Measurements from ENCODE around the gene UNKL.

Gene UNKL

DNA sequence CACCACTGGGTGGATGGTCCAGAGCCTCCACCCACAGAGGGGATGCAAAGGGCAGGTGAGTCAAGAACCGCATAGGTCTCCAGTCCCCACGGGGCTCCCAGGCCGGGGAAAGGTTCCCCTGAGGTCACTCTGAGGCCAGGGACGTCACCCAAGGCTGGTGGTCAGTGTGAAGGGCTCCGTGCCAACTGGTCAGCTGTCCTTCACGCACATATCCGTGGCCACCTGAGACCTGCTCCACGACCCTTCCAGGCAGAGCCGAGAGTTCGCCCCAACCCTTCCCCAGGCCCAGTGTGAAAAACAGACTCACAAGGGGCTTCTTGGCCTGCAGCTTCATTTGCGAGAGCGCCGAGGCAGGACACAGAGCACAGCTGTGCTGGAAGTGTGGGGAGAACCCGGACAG, 65.6 kb downstream of the UNKL start:
- in situ Hi-C loops (cut with MboI; ENCODE audit: low pct_unique_long_range_greater_than_20kb, low sequenced_read_pairs, unreplicated experiment), result no loop called here
- no peak for DNase-seq (ENCODE audit: low spot score)
- TF ChIP-seq, protein P1, sequence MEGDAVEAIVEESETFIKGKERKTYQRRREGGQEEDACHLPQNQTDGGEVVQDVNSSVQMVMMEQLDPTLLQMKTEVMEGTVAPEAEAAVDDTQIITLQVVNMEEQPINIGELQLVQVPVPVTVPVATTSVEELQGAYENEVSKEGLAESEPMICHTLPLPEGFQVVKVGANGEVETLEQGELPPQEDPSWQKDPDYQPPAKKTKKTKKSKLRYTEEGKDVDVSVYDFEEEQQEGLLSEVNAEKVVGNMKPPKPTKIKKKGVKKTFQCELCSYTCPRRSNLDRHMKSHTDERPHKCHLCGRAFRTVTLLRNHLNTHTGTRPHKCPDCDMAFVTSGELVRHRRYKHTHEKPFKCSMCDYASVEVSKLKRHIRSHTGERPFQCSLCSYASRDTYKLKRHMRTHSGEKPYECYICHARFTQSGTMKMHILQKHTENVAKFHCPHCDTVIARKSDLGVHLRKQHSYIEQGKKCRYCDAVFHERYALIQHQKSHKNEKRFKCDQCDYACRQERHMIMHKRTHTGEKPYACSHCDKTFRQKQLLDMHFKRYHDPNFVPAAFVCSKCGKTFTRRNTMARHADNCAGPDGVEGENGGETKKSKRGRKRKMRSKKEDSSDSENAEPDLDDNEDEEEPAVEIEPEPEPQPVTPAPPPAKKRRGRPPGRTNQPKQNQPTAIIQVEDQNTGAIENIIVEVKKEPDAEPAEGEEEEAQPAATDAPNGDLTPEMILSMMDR (IDR thresholded peaks at IDR 0.05; ENCODE audit: extremely low read depth, insufficient read depth, missing control alignments), result no peak

DNA sequence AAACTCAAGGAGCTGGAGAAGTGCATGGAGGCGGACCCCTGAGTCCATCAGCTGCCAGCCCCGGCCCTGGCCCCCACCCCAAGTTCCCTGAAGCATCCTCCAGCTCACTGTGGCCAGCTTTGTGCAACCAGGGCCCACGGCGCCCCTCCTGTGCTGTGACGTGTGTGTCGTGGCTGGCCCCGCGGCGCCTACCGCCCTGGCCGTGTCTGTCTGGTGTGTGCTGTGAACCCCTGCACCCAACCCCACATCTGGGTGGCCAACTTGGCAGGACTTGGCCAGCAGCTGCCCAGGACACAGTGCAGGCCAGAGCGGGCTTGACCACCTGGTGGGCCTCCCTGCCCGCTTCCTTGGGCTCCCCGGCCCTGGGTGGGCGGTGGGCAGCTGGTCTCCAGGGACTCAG, 66.1 kb downstream of the UNKL start:
- DNase-seq (ENCODE audit: low spot score), result no peak
- TF ChIP-seq, protein P1 (IDR thresholded peaks at IDR 0.05; ENCODE audit: extremely low read depth, insufficient read depth, missing control alignments), result no peak
- in situ Hi-C loops (cut with MboI; ENCODE audit: low pct_unique_long_range_greater_than_20kb, low sequenced_read_pairs, unreplicated experiment), result no loop called here

DNA sequence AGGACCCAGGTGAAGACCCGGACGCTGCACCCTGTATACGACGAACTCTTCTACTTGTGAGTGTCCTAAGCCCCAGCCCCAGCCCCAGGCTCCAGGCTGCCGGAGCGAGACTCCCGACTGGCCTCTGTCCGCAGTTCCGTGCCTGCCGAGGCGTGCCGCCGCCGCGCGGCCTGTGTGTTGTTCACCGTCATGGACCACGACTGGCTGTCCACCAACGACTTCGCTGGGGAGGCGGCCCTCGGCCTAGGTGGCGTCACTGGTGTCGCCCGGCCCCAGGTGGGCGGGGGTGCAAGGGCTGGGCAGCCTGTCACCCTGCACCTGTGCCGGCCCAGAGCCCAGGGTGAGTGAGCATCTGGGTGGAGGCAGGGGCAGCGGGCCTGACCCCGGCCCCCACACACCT, 66.5 kb downstream of the UNKL start:
- DNase-seq (ENCODE audit: low spot score), result no peak
- in situ Hi-C loops (cut with MboI; ENCODE audit: low pct_unique_long_range_greater_than_20kb, low sequenced_read_pairs, unreplicated experiment), result no loop called here
- TF ChIP-seq, protein P1 (IDR thresholded peaks at IDR 0.05; ENCODE audit: extremely low read depth, insufficient read depth, missing control alignments), result no peak

DNA sequence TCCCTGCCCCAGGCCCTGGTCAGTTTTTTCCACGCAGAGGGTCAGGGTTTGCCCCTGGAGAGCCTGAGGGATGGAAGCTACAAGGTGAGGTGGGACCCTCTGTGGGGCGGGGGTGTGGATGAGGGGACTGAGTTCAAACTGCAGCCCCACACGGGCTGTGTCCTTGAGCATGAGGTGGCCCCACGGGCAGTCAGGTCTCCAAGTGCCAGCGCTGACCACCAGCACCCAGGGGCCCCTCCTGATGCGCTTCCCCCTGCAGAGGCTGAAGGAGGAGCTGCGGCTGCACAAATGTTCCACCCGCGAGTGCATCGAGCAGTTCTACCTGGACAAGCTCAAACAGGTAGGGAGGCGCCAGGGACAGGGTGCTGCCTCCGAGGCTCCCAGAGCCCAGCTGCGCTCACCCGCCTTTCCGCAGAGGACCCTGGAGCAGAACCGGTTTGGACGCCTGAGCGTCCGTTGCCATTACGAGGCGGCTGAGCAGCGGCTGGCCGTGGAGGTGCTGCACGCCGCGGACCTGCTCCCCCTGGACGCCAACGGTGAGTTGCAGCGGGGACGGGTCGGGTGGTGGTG, 67.1 kb downstream of the UNKL start:
- TF ChIP-seq, protein P1 (IDR thresholded peaks at IDR 0.05; ENCODE audit: extremely low read depth, insufficient read depth, missing control alignments), result no peak
- no peak for DNase-seq (ENCODE audit: low spot score)

DNA sequence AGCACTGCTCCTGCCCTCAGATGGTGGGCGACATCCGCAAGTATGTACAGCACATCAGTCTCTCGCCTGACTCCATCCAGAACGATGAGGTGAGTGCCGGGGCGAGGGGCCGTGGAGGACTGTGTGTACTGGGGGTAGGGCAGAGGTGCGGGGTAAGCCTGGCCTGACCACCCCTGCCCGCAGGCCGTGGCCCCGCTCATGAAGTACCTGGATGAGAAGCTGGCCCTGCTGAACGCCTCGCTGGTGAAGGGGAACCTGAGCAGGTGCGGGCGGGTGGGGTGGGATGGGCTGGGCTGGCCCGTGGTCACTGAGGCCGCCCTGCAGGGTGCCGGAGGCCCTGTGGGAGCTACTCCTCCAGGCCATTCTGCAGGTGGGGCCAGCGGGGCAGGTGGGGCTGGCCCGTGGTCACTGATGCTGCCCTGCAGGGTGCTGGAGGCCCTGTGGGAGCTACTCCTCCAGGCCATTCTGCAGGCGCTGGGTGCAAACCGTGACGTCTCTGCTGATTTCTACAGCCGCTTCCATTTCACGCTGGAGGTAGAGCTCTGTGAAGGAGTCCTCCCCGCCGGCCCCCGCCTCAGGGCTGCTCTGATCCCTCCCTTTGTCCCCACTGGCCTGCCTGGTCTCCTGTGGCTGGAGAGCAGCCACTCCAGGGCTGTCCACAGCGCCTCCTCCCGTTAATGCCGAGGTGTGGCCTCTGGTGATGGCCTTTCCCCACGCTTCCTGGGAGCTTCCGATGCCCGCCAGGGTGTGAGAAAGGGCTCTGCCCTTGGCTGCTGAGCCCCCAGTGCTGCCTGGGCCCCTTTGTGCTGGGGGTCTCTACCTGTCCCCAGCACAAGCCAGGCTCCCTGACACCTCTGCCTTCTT, 67.8 kb downstream of the UNKL start:
- no peak for DNase-seq (ENCODE audit: low spot score)
- TF ChIP-seq, protein P1 (IDR thresholded peaks at IDR 0.05; ENCODE audit: extremely low read depth, insufficient read depth, missing control alignments), result no peak
- in situ Hi-C loops (cut with MboI; ENCODE audit: low pct_unique_long_range_greater_than_20kb, low sequenced_read_pairs, unreplicated experiment), result no loop called here

More for the DNA sequence above, 67.1 kb downstream of the UNKL start:
- in situ Hi-C loops (cut with MboI; ENCODE audit: low pct_unique_long_range_greater_than_20kb, low sequenced_read_pairs, unreplicated experiment), result no loop called here

DNA sequence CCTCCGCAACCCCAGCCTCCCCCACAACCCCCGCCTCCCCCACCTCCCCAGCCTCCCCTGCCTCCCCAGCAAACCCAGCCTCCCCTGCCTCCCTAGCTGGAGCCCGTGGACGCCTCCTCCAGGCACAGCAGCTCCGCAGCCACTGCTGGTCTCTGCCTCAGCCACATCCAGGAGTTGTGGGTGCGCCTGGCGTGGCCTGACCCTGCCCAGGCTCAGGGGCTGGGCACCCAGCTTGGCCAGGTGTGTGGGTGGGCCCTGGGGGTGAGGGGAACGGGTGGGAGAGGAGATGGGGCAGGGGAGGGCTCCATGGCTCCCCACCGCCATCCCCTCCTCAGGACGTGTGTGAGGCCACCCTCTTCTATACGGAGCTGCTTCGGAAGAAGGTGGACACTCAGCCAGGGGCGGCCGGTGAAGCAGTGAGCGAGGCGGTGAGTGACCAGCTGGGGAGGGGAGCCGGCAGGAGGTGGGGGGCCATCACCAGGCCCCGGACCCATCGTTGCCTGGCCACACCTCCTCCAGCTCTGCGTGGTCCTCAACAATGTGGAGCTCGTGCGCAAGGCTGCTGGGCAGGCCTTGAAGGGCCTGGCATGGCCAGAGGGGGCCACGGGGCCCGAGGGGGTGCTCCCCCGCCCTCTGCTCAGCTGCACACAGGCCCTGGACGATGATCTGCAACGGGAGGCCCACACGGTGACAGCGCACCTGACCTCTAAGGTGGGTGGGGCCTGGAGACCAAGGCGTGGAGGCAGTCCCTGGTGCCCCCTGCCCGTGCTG, 68.7 kb downstream of the UNKL start:
- no peak for DNase-seq (ENCODE audit: low spot score)
- TF ChIP-seq, protein P1 (IDR thresholded peaks at IDR 0.05; ENCODE audit: extremely low read depth, insufficient read depth, missing control alignments), result no peak
- in situ Hi-C loops (cut with MboI; ENCODE audit: low pct_unique_long_range_greater_than_20kb, low sequenced_read_pairs, unreplicated experiment), result no loop called here

Data from GM13977 (cell line).